Hematopoietic multipotent progenitor cell treated with erythropoietin and hydrocortisone succinate and interleukin-3 and kit ligand, for 8 days (in vitro differentiated cells): ENCODE results near the gene OOSP4A.
"Not testable (repeated sequence)": the region's sequence is repeated elsewhere in the genome, so short reads cannot be mapped to it uniquely, and the experiment has no call there.

Source experiments
- DNase-seq: peaks from one replicate; pipeline ENCODE4 v3.0.0-alpha.2; 2015

The OOSP4A gene

DNA sequence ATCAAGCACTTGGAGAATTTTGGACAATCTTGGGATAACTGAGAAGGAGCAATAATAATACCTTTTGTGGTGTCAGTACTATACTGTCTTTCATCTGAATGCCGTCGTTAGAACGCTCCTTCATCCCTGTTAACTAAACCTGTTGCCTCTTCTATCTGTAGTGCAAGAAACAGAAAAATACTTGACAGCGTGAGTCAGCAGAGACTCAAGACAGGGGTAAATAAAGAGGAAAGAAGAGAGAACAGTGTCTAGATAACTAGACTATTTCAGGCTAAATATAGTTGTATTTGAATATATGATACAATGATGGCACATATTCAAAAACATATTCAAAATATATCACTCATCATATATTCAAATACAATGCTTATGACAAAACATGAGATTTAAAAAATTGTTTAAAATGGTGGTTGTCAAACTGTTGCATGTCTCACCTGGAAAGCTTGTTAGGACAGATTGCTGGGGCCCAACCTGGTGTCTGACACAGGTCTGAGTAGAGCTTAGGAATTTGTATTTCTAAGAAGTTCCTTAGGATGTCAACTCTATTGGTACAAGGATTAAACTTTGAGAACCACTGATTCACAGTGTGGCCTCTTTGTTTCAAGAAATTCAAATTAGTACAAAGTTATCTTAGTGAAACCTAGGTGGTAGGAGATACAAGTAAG, 17.4 kb downstream of the OOSP4A start:
- no peak for DNase-seq

DNA sequence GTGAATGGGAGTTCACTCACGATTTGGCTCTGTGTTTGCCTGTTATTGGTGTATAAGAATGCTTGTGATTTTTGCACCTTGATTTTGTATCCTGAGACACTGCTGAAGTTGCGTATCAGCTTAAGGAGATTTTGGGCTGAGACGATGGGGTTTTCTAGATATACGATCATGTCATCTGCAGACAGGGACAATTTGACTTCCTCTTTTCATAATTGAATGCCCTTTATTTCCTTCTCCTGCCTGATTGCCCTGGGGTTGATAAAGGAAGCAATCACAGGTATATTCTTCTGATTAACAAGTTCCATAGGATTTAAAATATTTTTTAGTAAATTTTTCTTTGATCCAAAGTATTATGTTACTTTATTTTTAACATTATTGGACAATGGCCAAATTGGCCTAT, 18.2 kb downstream of the OOSP4A start:
- DNase-seq = not testable (repeated sequence)

DNA sequence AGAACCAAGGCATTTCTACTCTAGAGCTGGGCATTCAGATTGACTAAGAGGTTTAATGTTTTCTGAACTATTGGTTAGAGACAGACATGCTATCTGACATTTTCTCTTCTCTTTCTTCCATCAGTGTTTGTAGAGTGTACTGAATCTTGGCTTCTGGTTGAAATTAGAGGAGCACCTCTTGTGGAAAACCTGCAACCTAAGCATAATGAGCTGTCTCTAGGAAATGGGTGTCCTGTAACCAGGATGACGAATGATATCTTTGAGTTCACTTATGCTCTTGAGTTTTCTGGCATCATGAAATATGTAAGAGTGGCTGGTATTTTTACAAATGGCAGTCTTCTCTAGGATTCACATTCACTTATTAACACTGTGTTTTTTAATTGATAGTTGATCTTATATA, 19.4 kb downstream of the OOSP4A start:
- no peak for DNase-seq

DNA sequence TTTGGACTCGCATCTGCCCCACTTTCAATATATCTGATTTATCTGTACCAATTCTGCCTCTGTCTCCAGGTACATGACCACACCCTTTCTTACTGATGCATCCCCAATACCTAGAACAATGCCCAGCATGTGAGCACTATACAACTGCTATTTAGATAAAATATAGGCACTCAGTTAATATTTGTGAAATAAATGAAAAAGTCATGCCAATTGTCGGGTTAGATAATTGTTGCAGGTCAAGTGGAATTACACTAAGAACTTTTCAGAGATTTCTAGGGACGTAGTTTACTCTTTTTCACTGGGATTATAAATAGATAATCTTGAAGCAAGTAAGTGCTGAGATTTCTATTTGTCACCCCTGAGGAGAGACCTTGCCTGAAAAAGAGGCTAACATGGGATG, 20.5 kb downstream of the OOSP4A start:
- no peak for DNase-seq

DNA sequence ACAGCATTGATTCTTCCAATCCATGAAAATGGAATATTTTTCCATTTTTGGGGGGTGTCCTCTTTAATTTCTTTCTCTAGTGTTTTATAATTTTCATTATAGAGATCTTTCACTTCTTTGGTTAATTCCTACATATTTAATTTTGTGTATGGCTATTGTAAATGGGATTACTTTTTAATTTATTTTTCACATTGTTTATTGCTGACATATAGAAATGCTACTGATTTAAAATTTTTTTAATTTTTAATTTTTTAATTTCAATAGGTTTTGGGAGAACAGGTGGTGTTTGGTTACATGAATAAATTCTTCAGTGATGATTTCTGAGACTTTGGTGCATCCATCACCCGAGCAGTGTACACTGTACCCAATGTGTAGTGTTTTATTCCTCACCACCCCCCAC, 26.6 kb downstream of the OOSP4A start:
- no peak for DNase-seq

DNA sequence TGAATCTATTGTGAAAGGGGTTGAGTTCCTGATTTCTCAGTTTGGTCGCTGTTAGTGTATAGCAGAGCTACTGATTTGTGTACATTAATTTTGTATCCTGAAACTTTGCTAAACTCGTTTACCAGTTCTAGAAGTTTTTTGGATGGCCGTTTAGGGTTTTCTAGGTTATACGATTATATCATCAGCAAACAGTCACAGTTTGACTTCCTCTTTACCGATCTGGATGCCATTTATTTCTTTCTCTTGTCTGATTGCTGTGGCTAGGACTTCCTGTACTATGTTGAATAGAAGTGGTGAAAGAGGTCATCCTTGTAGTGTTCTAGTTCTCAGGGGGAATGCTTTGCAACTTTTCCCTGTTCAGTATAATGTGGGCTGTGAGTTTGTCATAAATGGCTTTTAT, 28.6 kb downstream of the OOSP4A start:
- peak; percentile 24 for DNase-seq

DNA sequence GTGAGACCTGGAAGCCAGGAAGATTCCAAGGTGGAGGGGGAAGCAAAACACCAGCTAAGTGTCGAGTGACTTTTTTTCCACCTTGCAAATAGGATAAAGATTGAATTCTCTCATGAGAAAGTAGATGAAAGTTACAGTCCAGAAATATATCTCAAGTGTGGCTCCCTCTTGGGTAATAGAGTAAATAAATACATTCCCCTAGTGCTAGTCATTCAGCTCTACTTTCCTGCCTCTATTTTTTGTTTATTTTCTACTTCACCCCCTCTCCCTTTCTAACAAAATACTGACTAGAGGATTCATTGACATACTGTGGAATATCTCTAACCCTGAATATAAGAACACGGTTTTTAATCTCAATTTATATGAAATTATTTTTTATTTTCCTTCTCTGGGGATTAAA, 34.0 kb downstream of the OOSP4A start:
- no peak for DNase-seq

DNA sequence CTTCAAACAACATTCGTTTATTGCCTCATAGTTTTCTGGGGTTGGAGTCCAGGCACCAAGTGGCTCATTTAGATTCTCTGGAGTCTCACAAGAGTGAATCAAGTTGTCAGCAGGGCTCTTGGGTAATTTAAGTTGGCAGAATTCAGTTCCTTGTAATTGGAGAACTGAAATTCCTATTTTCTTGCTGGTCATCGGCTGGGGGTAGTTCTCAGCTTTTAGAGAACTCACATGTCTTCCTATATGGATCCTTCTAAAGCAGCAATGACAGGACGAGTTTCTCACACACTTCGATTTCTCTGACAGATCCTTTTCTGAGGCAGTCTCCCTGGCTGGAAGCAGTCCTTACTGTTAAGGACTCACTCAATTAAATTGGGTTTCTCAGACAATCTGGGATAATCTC, 35.9 kb downstream of the OOSP4A start:
- no peak for DNase-seq

DNA sequence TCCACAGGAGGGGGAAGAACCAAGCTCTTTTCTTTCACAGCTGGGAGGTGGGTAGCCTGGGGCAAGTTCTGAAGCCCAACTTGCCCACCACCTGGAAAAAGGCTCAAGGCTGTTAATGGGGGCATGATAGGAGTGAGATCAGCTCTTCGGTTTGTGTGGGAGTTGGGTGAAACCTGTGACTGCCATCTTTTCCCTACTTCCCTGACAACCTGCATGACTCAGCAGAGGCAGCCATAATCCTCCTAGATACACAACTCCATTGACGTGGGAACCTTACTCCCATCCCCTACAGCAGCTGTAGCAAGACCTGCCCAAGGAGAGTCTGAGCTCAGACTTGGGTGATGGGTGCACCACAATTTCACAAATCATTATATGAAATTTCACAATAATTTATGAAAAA, 39.9 kb downstream of the OOSP4A start:
- DNase-seq = no peak

DNA sequence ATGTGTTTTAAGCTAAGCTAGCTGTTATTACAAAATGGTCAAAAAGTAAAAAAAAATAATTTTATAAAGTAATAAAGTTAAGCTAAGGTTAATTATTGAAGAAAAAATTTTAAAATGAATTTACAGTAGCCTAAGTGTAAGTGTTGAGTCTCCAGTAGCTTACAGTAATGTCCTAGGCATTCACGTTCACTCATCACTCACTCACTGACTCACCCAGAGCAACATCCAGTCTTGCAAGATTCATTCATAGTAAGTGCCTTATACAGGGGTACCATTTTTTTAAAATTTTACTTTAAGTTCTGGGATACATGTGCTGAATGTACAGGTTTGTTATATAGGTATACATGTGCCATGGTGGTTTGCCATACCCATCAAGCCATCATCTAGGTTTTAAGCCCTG, 41.5 kb downstream of the OOSP4A start:
- no peak for DNase-seq

DNA sequence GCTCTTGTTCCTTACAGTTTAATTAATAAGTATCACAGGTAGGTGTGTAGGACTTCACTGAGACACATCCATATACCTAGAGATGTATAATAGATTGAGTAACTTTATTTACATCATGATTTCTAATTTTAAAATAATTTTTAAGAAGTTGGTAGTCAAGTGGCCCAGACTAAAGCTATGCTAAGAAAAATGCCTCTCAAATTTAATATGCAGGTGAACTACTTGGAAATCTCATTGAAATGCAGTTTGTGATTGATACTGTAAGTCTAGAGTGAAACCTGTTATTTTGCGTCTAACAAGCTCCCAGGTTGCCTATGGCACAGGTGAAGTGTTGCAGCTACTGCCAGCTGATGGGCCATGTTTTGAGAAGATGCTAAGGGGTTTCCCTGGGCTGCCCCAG, 53.0 kb downstream of the OOSP4A start, which contains the start of gene OOSP4B:
TSS of gene OOSP4B (plus strand) at position 301 of the 400 bp plus-strand sequence.
- no peak for DNase-seq

DNA sequence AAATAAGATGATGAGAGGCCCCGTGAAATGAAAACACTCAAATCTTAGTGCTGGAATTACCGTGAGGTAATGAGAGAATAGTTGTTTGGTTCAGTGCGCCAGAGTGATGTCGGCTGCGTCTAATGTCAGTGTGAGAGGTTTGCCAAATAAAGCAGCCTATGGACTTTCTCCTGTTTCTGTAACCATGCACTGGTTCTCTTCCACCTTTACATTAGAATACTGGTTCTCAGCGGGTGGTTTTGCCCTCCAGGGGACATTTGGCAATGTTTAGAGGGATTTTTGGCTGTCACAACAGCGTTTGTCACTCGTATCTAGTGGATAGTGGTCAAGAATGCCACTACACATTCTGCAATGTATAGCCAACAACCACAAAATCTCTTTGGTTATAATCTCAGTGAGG, 54.2 kb downstream of the OOSP4A start:
- DNase-seq = no peak
